ACC112 (cell line): Measurements from ENCODE around the gene PBX1.
"Not testable (repeated sequence)": the region's sequence is repeated elsewhere in the genome, so short reads cannot be mapped to it uniquely, and the experiment has no call there.

Source experiments
- H2AFZ ChIP-seq: fragments of 200-600 bp; sonication (generic); one replicate; pipeline ENCODE4 v1.6.0; 2017; ENCODE audit warnings: antibody characterized with exemption, low read length; ENCODE audit not compliant: unreplicated experiment
- H3K27ac ChIP-seq: fragments of 200-600 bp; sonication (generic); 2 replicates; pipeline ENCODE4 v1.5.1; 2014; ENCODE audit warnings: low read depth, mild to moderate bottlenecking, antibody characterized with exemption, low read length, moderate library complexity
- H3K27me3 ChIP-seq: fragments of 200-600 bp; sonication (generic); 2 replicates; pipeline ENCODE4 v1.6.1; 2014; ENCODE audit warnings: mild to moderate bottlenecking, antibody characterized with exemption, low read length, moderate library complexity, mixed read lengths; ENCODE audit not compliant: insufficient read depth
- H3K36me3 ChIP-seq: fragments of 200-600 bp; sonication (generic); 2 replicates; pipeline ENCODE4 v1.6.1; 2016; ENCODE audit warnings: mild to moderate bottlenecking, antibody characterized with exemption, low read length, moderate library complexity, mixed read lengths; ENCODE audit not compliant: insufficient read depth
- H3K4me1 ChIP-seq: fragments of 200-600 bp; sonication (generic); one replicate; pipeline ENCODE4 v1.6.1; 2016; ENCODE audit warnings: low read length, mixed read lengths; ENCODE audit not compliant: insufficient read depth, unreplicated experiment, control insufficient read depth
- H3K4me3 ChIP-seq: fragments of 200-600 bp; sonication (generic); 2 replicates; pipeline ENCODE4 v1.5.1; 2014; ENCODE audit warnings: mild to moderate bottlenecking, low read depth, low read length
- H3K79me2 ChIP-seq: fragments of 200-600 bp; sonication (generic); one replicate; pipeline ENCODE4 v1.6.0; 2016; ENCODE audit warnings: low read length; ENCODE audit not compliant: control insufficient read depth, unreplicated experiment, insufficient read depth

Gene PBX1

GRCh38 chr1:164643018-164643417 lies 84.0 kb downstream of the PBX1 start:
- H3K4me3 ChIP-seq = no peak overlapping the region
- no peaks in the 10 kb centered on the region; the same call in 1 of the 2 replicates for H3K36me3 ChIP-seq
- H2AFZ ChIP-seq = no peak overlapping the region
- no peak overlapping the region for H3K27ac ChIP-seq
- no peaks in the 10 kb centered on the region for H3K27me3 ChIP-seq
- H3K4me1 ChIP-seq = peaks cover 27% of the 10 kb centered on the region
- peaks cover 2% of the 10 kb centered on the region for H3K79me2 ChIP-seq

- peaks cover 2% of the 10 kb centered on the region for H3K79me2 ChIP-seq
- H3K4me1 ChIP-seq = peaks cover 30% of the 10 kb centered on the region
These were observed 85.3 kb downstream of the PBX1 start for GRCh38 chr1:164644268-164644667.

GRCh38 chr1:164644774-164645644 lies 86.0 kb downstream of the PBX1 start:
- Histone ChIP-seq H3K4me3 (peak overlapping the region; percentile 14; the same call in 1 of the 2 replicates), H2AFZ (peak overlapping the region; percentile 58), H3K4me1 (peaks cover 30% of the 10 kb centered on the region)

More at GRCh38 chr1:164644268-164644667, 85.3 kb downstream of the PBX1 start:
- no peak overlapping the region for H3K4me3 ChIP-seq
- no peaks in the 10 kb centered on the region for H3K27me3 ChIP-seq
- H3K36me3 ChIP-seq = no peaks in the 10 kb centered on the region; the same call in 1 of the 2 replicates
- H2AFZ ChIP-seq = peak overlapping the region; percentile 58
- peak overlapping the region; percentile 29; the same call in 1 of the 2 replicates for H3K27ac ChIP-seq

GRCh38 chr1:164645921-164646320 lies 86.9 kb downstream of the PBX1 start:
- no peaks in the 10 kb centered on the region for H3K27me3 ChIP-seq
- no peak overlapping the region for H3K4me3 ChIP-seq
- no peak overlapping the region for H3K27ac ChIP-seq
- H3K4me1 ChIP-seq = peaks cover 27% of the 10 kb centered on the region
- H3K36me3 ChIP-seq = no peaks in the 10 kb centered on the region; the same call in 1 of the 2 replicates
- peaks cover 1% of the 10 kb centered on the region for H3K79me2 ChIP-seq
- no peak overlapping the region for H2AFZ ChIP-seq

More at GRCh38 chr1:164644774-164645644, 86.0 kb downstream of the PBX1 start:
- Histone ChIP-seq H3K27ac (peak overlapping the region; percentile 48), H3K27me3 (no peaks in the 10 kb centered on the region), H3K79me2 (peaks cover 2% of the 10 kb centered on the region), H3K36me3 (no peaks in the 10 kb centered on the region; the same call in 1 of the 2 replicates)

DNA sequence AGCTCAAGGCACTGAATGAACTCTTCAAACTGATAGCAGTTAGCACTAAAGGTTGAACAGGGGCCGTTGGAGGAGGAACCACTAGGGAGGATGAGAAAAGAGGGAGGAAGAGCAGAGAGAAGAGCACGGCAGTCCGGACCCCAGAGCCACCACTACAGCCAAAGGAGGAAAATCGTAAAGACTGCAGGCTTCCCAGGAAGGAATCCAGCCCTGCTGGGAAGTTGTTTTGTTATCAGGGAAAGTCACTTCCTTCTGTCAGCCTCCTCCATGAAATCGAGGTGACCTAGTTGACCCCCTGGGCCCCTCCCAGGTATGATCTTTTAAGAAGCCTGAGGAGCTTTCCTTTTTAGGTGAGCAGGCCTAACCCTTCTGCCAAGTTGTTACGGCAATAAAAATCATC lies 88.2 kb downstream of the PBX1 start:
- Histone ChIP-seq H3K4me3 (no peak overlapping the region), H3K27me3 (no peaks in the 10 kb centered on the region), H2AFZ (no peak overlapping the region), H3K36me3 (no peaks in the 10 kb centered on the region; the same call in 1 of the 2 replicates), H3K4me1 (peaks cover 26% of the 10 kb centered on the region), H3K79me2 (no peaks in the 10 kb centered on the region), H3K27ac (no peak overlapping the region)

DNA sequence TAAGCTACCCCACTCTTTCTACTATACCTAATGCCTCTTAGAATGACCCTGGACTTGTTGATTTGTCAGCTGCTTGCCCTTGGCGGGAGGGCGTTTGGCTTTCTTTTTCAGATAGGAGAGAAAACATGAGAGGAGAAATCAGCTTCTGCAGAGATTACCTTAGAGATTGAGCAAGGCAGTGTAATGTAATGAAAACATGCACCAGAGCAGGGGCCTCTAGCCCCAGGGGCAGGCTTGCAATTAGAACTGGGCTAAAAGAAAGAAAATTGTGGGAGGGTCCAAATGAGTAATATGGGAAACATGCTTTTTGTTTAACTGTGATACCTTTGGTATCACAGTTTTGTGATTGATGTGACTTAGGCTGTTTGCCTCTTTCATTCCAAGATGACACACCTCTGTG lies 89.7 kb downstream of the PBX1 start:
- Histone ChIP-seq H3K27ac (no peak overlapping the region), H3K79me2 (no peaks in the 10 kb centered on the region), H3K4me1 (peaks cover 26% of the 10 kb centered on the region)

GRCh38 chr1:164649146-164649545 lies 90.2 kb downstream of the PBX1 start:
- Histone ChIP-seq H2AFZ (no peak overlapping the region), H3K79me2 (no peaks in the 10 kb centered on the region), H3K4me1 (peaks cover 26% of the 10 kb centered on the region), H3K4me3 (no peak overlapping the region), H3K27me3 (no peaks in the 10 kb centered on the region), H3K27ac (no peak overlapping the region), H3K36me3 (no peaks in the 10 kb centered on the region)

More for the DNA sequence above, 89.7 kb downstream of the PBX1 start:
- no peak overlapping the region for H3K4me3 ChIP-seq
- no peaks in the 10 kb centered on the region for H3K27me3 ChIP-seq
- H2AFZ ChIP-seq = no peak overlapping the region
- no peaks in the 10 kb centered on the region; the same call in 1 of the 2 replicates for H3K36me3 ChIP-seq

DNA sequence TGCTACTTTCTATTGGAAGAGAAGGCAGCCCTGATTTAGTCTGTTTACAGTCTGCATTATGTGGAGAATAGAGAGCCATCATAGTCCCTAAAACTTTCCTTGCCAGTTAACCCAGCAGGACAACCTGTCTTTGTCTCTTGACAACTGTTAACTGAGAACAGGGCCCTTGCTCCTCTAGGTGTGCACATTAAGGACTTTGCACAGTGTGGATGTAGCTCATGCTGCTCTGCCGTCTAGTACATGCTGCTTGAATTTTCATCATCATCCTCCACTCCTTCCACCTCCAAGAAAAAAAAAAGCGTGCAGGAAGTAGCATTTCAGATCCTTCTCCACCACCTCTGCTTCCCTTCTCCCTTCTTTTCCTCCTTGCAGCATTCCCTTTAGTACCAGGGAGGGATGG lies 91.5 kb downstream of the PBX1 start:
- H2AFZ ChIP-seq = no peak overlapping the region
- H3K27ac ChIP-seq = no peak overlapping the region
- peaks cover 14% of the 10 kb centered on the region for H3K4me1 ChIP-seq
- H3K27me3 ChIP-seq = no peaks in the 10 kb centered on the region
- no peak overlapping the region for H3K4me3 ChIP-seq
- no peaks in the 10 kb centered on the region for H3K36me3 ChIP-seq
- no peaks in the 10 kb centered on the region for H3K79me2 ChIP-seq

DNA sequence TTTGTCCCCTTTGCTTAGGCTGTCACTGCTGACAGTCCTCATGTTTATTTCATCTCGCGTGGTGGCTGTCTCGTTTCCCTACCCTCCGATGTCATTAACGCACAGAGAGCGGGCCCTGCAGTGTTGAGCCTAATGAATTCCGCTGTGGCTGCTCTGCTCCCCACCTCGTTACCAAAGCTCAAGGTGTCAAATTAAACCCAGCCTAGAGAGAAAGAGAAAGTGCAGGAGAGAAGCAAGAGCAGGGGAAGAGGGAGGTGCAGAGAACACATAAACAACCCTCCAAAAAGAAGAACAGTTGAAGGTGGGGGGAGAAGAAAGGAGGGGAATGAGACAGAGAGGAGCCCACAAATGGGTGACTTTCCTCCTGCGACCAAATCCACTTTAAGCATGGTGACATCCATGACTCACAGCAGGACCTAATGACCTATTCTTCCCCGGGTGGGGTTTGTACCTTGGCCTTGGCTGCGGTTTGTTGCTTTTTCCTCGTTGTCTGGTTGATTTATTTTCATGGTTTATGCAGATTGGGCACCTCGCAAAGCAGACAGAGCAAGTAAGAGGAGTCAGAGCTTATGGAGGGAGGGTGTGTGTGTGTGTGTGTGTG lies 92.5 kb downstream of the PBX1 start:
- H2AFZ ChIP-seq = peak overlapping the region; percentile 6
- H3K27me3 ChIP-seq = no peaks in the 10 kb centered on the region
- H3K36me3 ChIP-seq = no peaks in the 10 kb centered on the region
- H3K79me2 ChIP-seq = no peaks in the 10 kb centered on the region
- H3K4me3 ChIP-seq = no peak overlapping the region
- H3K27ac ChIP-seq = no peak overlapping the region
- H3K4me1 ChIP-seq = peaks cover 17% of the 10 kb centered on the region

GRCh38 chr1:164652969-164653368 lies 94.0 kb downstream of the PBX1 start:
- not testable (repeated sequence) for H3K4me3 ChIP-seq, H3K27ac ChIP-seq, H3K27me3 ChIP-seq, H3K36me3 ChIP-seq, H2AFZ ChIP-seq, H3K79me2 ChIP-seq
- H3K4me1 ChIP-seq = peaks cover 18% of the 10 kb centered on the region
